Mononuclear cell (primary cell): ENCODE results near the gene FGF19. TPM values are rescaled to one million over a fixed set of nuclear protein-coding genes. Genes with fewer than 3 reads are reported as not detected.
"Not testable (repeated sequence)": the region's sequence is repeated elsewhere in the genome, so short reads cannot be mapped to it uniquely, and the experiment has no call there.

Source experiments
- H3K27me3 ChIP-seq: 2 replicates; pipeline ENCODE4 v1.6.0; 2011; ENCODE audit warnings: low read length, control low read depth; ENCODE audit not compliant: insufficient read depth
- H3K4me1 ChIP-seq: 2 replicates; pipeline ENCODE4 v1.5.1; 2011; ENCODE audit warnings: mild to moderate bottlenecking, low read length, control low read depth; ENCODE audit not compliant: insufficient read depth
- H3K4me3 ChIP-seq: 2 replicates; pipeline ENCODE4 v1.5.1; 2011; ENCODE audit warnings: mild to moderate bottlenecking, low read length, moderate library complexity
- H3K9me3 ChIP-seq: 2 replicates; pipeline ENCODE4 v1.5.1; 2011; ENCODE audit warnings: low read depth, mild to moderate bottlenecking, control low read depth, low read length
- total RNA-seq: library from RNA; depleted of rRNA; stranded (reverse); fragments of >200 nt; gene quantifications from one replicate; pipeline ENCODE4 v1.2.3, GENCODE V29; 2012

FGF19 gene
- total RNA-seq, 1 donor: not detected

GRCh38 chr11:69705901-69706787, 2.3 kb upstream of the FGF19 start:
- Histone ChIP-seq H3K4me3 (no peak overlapping the region), H3K4me1 (no peaks in the 10 kb centered on the region), H3K27me3 (peaks cover 51% of the 10 kb centered on the region), H3K9me3 (no peaks in the 10 kb centered on the region)

- H3K27me3 ChIP-seq: peaks cover 59% of the 10 kb centered on the region
- no peak overlapping the region for H3K4me3 ChIP-seq
- H3K9me3 ChIP-seq: no peaks in the 10 kb centered on the region
- H3K4me1 ChIP-seq: no peaks in the 10 kb centered on the region
These were observed 1.6 kb upstream of the FGF19 start for GRCh38 chr11:69705351-69705811.

- no peak overlapping the region for H3K4me3 ChIP-seq
- peaks cover 61% of the 10 kb centered on the region for H3K27me3 ChIP-seq
- no peaks in the 10 kb centered on the region for H3K9me3 ChIP-seq
- no peaks in the 10 kb centered on the region for H3K4me1 ChIP-seq
These were observed 859 bp upstream of the FGF19 start for GRCh38 chr11:69704508-69705253.

- Histone ChIP-seq H3K27me3 (peaks cover 64% of the 10 kb centered on the region), H3K4me3 (no peak overlapping the region), H3K4me1 (no peaks in the 10 kb centered on the region), H3K9me3 (no peaks in the 10 kb centered on the region)
These were observed 412 bp downstream of the FGF19 start for GRCh38 chr11:69703453-69703767.

- H3K4me3 ChIP-seq: no peak overlapping the region
- no peaks in the 10 kb centered on the region for H3K9me3 ChIP-seq
- peaks cover 64% of the 10 kb centered on the region for H3K27me3 ChIP-seq
- no peaks in the 10 kb centered on the region for H3K4me1 ChIP-seq
These were observed 911 bp downstream of the FGF19 start for GRCh38 chr11:69702769-69703452.

- H3K4me1 ChIP-seq: no peaks in the 10 kb centered on the region
- H3K27me3 ChIP-seq: peaks cover 62% of the 10 kb centered on the region
- H3K9me3 ChIP-seq: no peaks in the 10 kb centered on the region
- H3K4me3 ChIP-seq: no peak overlapping the region
These were observed 1.6 kb downstream of the FGF19 start for GRCh38 chr11:69702239-69702691.

- Histone ChIP-seq H3K9me3 (no peaks in the 10 kb centered on the region), H3K27me3 (peaks cover 46% of the 10 kb centered on the region), H3K4me1 (no peaks in the 10 kb centered on the region), H3K4me3 (no peak overlapping the region)
These were observed 3.3 kb downstream of the FGF19 start for GRCh38 chr11:69700278-69701140.

GRCh38 chr11:69699213-69699612, 4.6 kb downstream of the FGF19 start:
- H3K4me3 ChIP-seq: no peak overlapping the region
- no peaks in the 10 kb centered on the region for H3K9me3 ChIP-seq
- peaks cover 33% of the 10 kb centered on the region for H3K27me3 ChIP-seq
- H3K4me1 ChIP-seq: no peaks in the 10 kb centered on the region

GRCh38 chr11:69698362-69698761, 5.5 kb downstream of the FGF19 start:
- H3K9me3 ChIP-seq: no peaks in the 10 kb centered on the region
- H3K27me3 ChIP-seq: peaks cover 33% of the 10 kb centered on the region
- no peak overlapping the region for H3K4me3 ChIP-seq
- no peaks in the 10 kb centered on the region for H3K4me1 ChIP-seq

GRCh38 chr11:69697861-69698260, 6.0 kb downstream of the FGF19 start:
- Histone ChIP-seq H3K4me3 (no peak overlapping the region), H3K4me1 (no peaks in the 10 kb centered on the region), H3K27me3 (peaks cover 29% of the 10 kb centered on the region), H3K9me3 (no peaks in the 10 kb centered on the region)

GRCh38 chr11:69697469-69697843, 6.4 kb downstream of the FGF19 start:
- Histone ChIP-seq H3K4me3 (no peak overlapping the region), H3K4me1 (no peaks in the 10 kb centered on the region), H3K9me3 (no peaks in the 10 kb centered on the region), H3K27me3 (peaks cover 25% of the 10 kb centered on the region)

GRCh38 chr11:69696749-69697468, 6.9 kb downstream of the FGF19 start:
- H3K4me3 ChIP-seq: no peak overlapping the region
- peaks cover 19% of the 10 kb centered on the region for H3K27me3 ChIP-seq
- H3K9me3 ChIP-seq: no peaks in the 10 kb centered on the region
- H3K4me1 ChIP-seq: no peaks in the 10 kb centered on the region

GRCh38 chr11:69695995-69696394, 7.8 kb downstream of the FGF19 start:
- not testable (repeated sequence) for H3K4me1 ChIP-seq, H3K4me3 ChIP-seq, H3K9me3 ChIP-seq
- peaks cover 12% of the 10 kb centered on the region for H3K27me3 ChIP-seq

- H3K4me3 ChIP-seq: no peak overlapping the region
- peaks cover 10% of the 10 kb centered on the region for H3K27me3 ChIP-seq
- no peaks in the 10 kb centered on the region for H3K9me3 ChIP-seq
- no peaks in the 10 kb centered on the region for H3K4me1 ChIP-seq
These were observed 8.2 kb downstream of the FGF19 start for GRCh38 chr11:69695581-69695980.
